H1 (cell line): ENCODE results near the gene SHISA9. TPM values are rescaled to one million over a fixed set of nuclear protein-coding genes. Genes with fewer than 3 reads are reported as not detected.

Source experiments
- CTCF ChIA-PET: fragments of 300-600 bp; sonication (Branson Sonifier 250); formaldehyde crosslinking; loops from one replicate; lab custom pipeline; 2021; ENCODE audit not compliant: partially characterized antibody; lab: Charles Lee
- POLR2A ChIA-PET: fragments of 300-600 bp; sonication (Branson Sonifier 250); formaldehyde crosslinking; loops from one replicate; lab custom pipeline; 2021; ENCODE audit warnings: inconsistent platforms; ENCODE audit not compliant: partially characterized antibody; lab: Charles Lee
- DNase-seq, 2 experiments: peaks; one replicate each; pipeline versions ENCODE4 v3.0.0 to v3.0.0-alpha.2; 2010 to 2022; ENCODE audit warnings: low spot score in 2 of 2, low read depth in 1 of 2, mixed read lengths in 1 of 2
- FAIRE-seq: peaks from 2 replicates; lab custom pipeline; 2011; peaks lifted over from hg19 to GRCh38; lab: Jason Lieb, UNC
- H2AFZ ChIP-seq: 2 replicates; pipeline ENCODE4 v1.8.1; 2012; ENCODE audit warnings: low read length, inconsistent platforms
- H2AK5ac ChIP-seq: 2 replicates; pipeline ENCODE4 v1.6.1; 2013; ENCODE audit warnings: low read depth, low read length
- H2BK120ac ChIP-seq: replicated peaks from 2 replicates; pipeline ENCODE3; 2013; ENCODE audit warnings: low read depth, low read length, inconsistent platforms
- H2BK12ac ChIP-seq: 2 replicates; pipeline ENCODE4 v1.6.1; 2013; ENCODE audit warnings: low read depth, low read length
- H2BK15ac ChIP-seq: 2 replicates; pipeline ENCODE4 v1.6.1; 2013; ENCODE audit warnings: low read length
- H2BK20ac ChIP-seq: 2 replicates; pipeline ENCODE4 v1.6.1; 2013; ENCODE audit warnings: low read length
- H2BK5ac ChIP-seq: 2 replicates; pipeline ENCODE4 v1.6.1; 2013; ENCODE audit warnings: low read depth, low read length
- H3K14ac ChIP-seq: 2 replicates; pipeline ENCODE4 v1.6.1; 2013; ENCODE audit warnings: inconsistent platforms; ENCODE audit not compliant: insufficient read length
- H3K18ac ChIP-seq: 2 replicates; pipeline ENCODE4 v1.6.1; 2013; ENCODE audit warnings: low read length; ENCODE audit errors: extremely low read depth
- H3K23ac ChIP-seq: 2 replicates; pipeline ENCODE4 v1.6.1; 2013; ENCODE audit warnings: inconsistent platforms; ENCODE audit not compliant: insufficient read length
- H3K23me2 ChIP-seq: 2 replicates; pipeline ENCODE4 v1.6.1; 2013; ENCODE audit warnings: low read depth, low read length
- H3K27ac ChIP-seq: 2 replicates; pipeline ENCODE4 v1.6.1; 2011; ENCODE audit warnings: low read depth, low read length, inconsistent platforms
- H3K27me3 ChIP-seq, 4 experiments: replicated peaks in 1 of 4; 1 replicate in 1 of 4; 2 replicates in 3 of 4; pipeline versions ENCODE4 v1.6.1 to v1.8.1; 2011 to 2013; ENCODE audit warnings: low read length in 3 of 4, mild to moderate bottlenecking in 3 of 4, inconsistent platforms in 2 of 4, mixed read lengths in 2 of 4, moderate library complexity in 1 of 4; ENCODE audit not compliant: control insufficient read depth in 3 of 4, insufficient read depth in 3 of 4; ENCODE audit errors: extremely low read depth in 1 of 4
- H3K36me3 ChIP-seq, 4 experiments: 2 replicates each; pipeline versions ENCODE4 v1.6.1 to v1.8.1; 2011 to 2013; ENCODE audit warnings: mild to moderate bottlenecking in 4 of 4, low read length in 3 of 4, moderate library complexity in 2 of 4, control low read depth in 1 of 4, inconsistent platforms in 1 of 4; ENCODE audit not compliant: insufficient read depth in 4 of 4, control insufficient read depth in 2 of 4
- H3K4ac ChIP-seq: replicated peaks from 2 replicates; pipeline ENCODE3; 2013; ENCODE audit warnings: low read length, low read depth, mixed read lengths, inconsistent platforms; ENCODE audit not compliant: insufficient read length
- H3K4me1 ChIP-seq, 4 experiments: replicated peaks in 1 of 4; 1 replicate in 1 of 4; 2 replicates in 3 of 4; pipeline versions ENCODE4 v1.6.1 to v1.8.1; 2011 to 2013; ENCODE audit warnings: low read length in 3 of 4, inconsistent platforms in 2 of 4, mixed read lengths in 1 of 4; ENCODE audit not compliant: insufficient read depth in 4 of 4, control insufficient read depth in 3 of 4
- H3K4me2 ChIP-seq, 2 experiments: 2 replicates each; pipeline versions ENCODE4 v1.6.1 to v1.8.1; 2011 to 2013; ENCODE audit warnings: low read depth in 2 of 2, low read length in 2 of 2, control low read depth in 1 of 2, inconsistent platforms in 1 of 2, mild to moderate bottlenecking in 1 of 2; ENCODE audit not compliant: insufficient read depth in 1 of 2
- H3K4me3 ChIP-seq, 4 experiments: fragments of 200-600, 300-600 bp in 1 of 4; sonication (generic), shearing (Covaris generic), sonication (Bioruptor Twin) in 1 of 4; 2 replicates each; pipeline versions ENCODE4 v1.5.1 to v1.8.1; 2011 to 2016; ENCODE audit warnings: low read length in 4 of 4, low read depth in 3 of 4, control low read depth in 2 of 4, inconsistent platforms in 2 of 4, mild to moderate bottlenecking in 2 of 4, mixed read lengths in 1 of 4, moderate library complexity in 1 of 4; ENCODE audit not compliant: insufficient read depth in 2 of 4; ENCODE audit errors: extremely low read depth in 1 of 4
- H3K56ac ChIP-seq: replicated peaks from 2 replicates; pipeline ENCODE3; 2013; ENCODE audit warnings: low read depth, mild to moderate bottlenecking, mixed read lengths, low read length, inconsistent platforms; ENCODE audit not compliant: insufficient read length
- H3K79me1 ChIP-seq: 2 replicates; pipeline ENCODE4 v1.6.1; 2013; ENCODE audit warnings: low read depth, low read length, control low read depth
- H3K79me2 ChIP-seq, 2 experiments: 2 replicates each; pipeline versions ENCODE4 v1.6.1 to v1.8.1; 2012 to 2013; ENCODE audit warnings: low read length in 2 of 2, mild to moderate bottlenecking in 2 of 2, inconsistent platforms in 1 of 2; ENCODE audit not compliant: insufficient read depth in 2 of 2, control insufficient read depth in 1 of 2
- H3K9ac ChIP-seq, 4 experiments: replicated peaks in 1 of 4; 1 replicate in 1 of 4; 2 replicates in 3 of 4; pipeline versions ENCODE4 v1.6.1 to v1.8.1; 2011 to 2013; ENCODE audit warnings: low read depth in 3 of 4, low read length in 3 of 4, control low read depth in 2 of 4, mild to moderate bottlenecking in 2 of 4, moderate library complexity in 2 of 4, inconsistent platforms in 1 of 4; ENCODE audit errors: extremely low read depth in 1 of 4
- H3K9me3 ChIP-seq, 2 experiments: 2 replicates each; pipeline versions ENCODE4 v1.6.1 to v1.8.1; 2012 to 2013; ENCODE audit warnings: mild to moderate bottlenecking in 2 of 2, moderate library complexity in 2 of 2, control low read depth in 1 of 2, inconsistent platforms in 1 of 2, low read depth in 1 of 2, low read length in 1 of 2, mixed read lengths in 1 of 2; ENCODE audit not compliant: insufficient read depth in 2 of 2
- H4K20me1 ChIP-seq, 2 experiments: replicated peaks in 1 of 2; 2 replicates each; pipeline versions ENCODE3 to v1.8.1; 2011 to 2013; ENCODE audit warnings: inconsistent platforms in 2 of 2, low read length in 2 of 2, mild to moderate bottlenecking in 1 of 2; ENCODE audit not compliant: insufficient read depth in 2 of 2, control insufficient read depth in 1 of 2
- H4K5ac ChIP-seq: 2 replicates; pipeline ENCODE4 v1.6.1; 2013; ENCODE audit warnings: low read length, low read depth, mixed read lengths, inconsistent platforms; ENCODE audit not compliant: insufficient read length
- H4K8ac ChIP-seq: 2 replicates; pipeline ENCODE4 v1.8.0; 2013; ENCODE audit warnings: mild to moderate bottlenecking, moderate library complexity, low read length, inconsistent platforms; ENCODE audit not compliant: insufficient read depth; ENCODE audit errors: extremely low read depth
- H4K91ac ChIP-seq: replicated peaks from 2 replicates; pipeline ENCODE3; 2013; ENCODE audit warnings: low read length, mixed read lengths, inconsistent platforms; ENCODE audit not compliant: insufficient read length
- BCL11A ChIP-seq, 2 experiments: IDR thresholded peaks; one replicate each; pipeline ENCODE4 v1.6.1; 2011; ENCODE audit warnings: low read depth in 2 of 2, low read length in 2 of 2, mild to moderate bottlenecking in 2 of 2
- BRCA1 ChIP-seq: IDR thresholded peaks from 2 replicates; pipeline ENCODE4 v1.6.1; 2012; ENCODE audit warnings: low read depth, low read length, improper control_type of control experiment
- CREB1 ChIP-seq: IDR thresholded peaks from 2 replicates; pipeline ENCODE4 v1.6.1; 2012; ENCODE audit warnings: inconsistent platforms
- EZH2 ChIP-seq: fragments of 200-600 bp; sonication (generic); IDR thresholded peaks from 2 replicates; pipeline ENCODE4 v1.7.1; 2012; ENCODE audit warnings: low read depth, mild to moderate bottlenecking, moderate library complexity, low read length, inconsistent platforms; ENCODE audit not compliant: severe bottlenecking
- HDAC2 ChIP-seq, 2 experiments: fragments of 300-600 bp in 1 of 2; sonication (generic) in 1 of 2; IDR thresholded peaks; 2 replicates each; pipeline ENCODE4 v1.6.1; 2011 to 2012; ENCODE audit warnings: low read depth in 2 of 2, low read length in 2 of 2, mild to moderate bottlenecking in 2 of 2, moderate library complexity in 2 of 2, borderline replicate concordance in 1 of 2, inconsistent platforms in 1 of 2
- KDM1A ChIP-seq: fragments of 200-600, 300-600 bp; sonication (generic); IDR thresholded peaks from 2 replicates; pipeline ENCODE4 v1.7.1; 2016; ENCODE audit warnings: mild to moderate bottlenecking, low read length, borderline replicate concordance
- PHF8 ChIP-seq: fragments of 200-600 bp; sonication (generic); conservative IDR thresholded peaks from 2 replicates; pipeline ENCODE4 v1.7.1; 2012; ENCODE audit warnings: low read depth, mild to moderate bottlenecking, inconsistent platforms, low read length, moderate library complexity
- POU5F1 ChIP-seq: IDR thresholded peaks from 2 replicates; pipeline ENCODE4 v1.6.1; 2011; ENCODE audit warnings: low read depth, mild to moderate bottlenecking, low read length, moderate library complexity
- RXRA ChIP-seq: IDR thresholded peaks from 2 replicates; pipeline ENCODE4 v1.6.1; 2011; ENCODE audit warnings: low read depth, mild to moderate bottlenecking, low read length, moderate library complexity; ENCODE audit not compliant: insufficient read depth
- SIN3A ChIP-seq, 2 experiments: IDR thresholded peaks in 1 of 2; conservative IDR thresholded peaks in 1 of 2; 2 replicates each; pipeline ENCODE4 v1.6.1; 2011 to 2012; ENCODE audit warnings: low read length in 2 of 2, improper control_type of control experiment in 1 of 2, low read depth in 1 of 2, mild to moderate bottlenecking in 1 of 2
- WGBS, 2 experiments: shearing (Covaris generic) in 1 of 2; methylation state at CpG; one replicate each; pipeline versions ENCODE4 v1.1.6 to v1.1.7; 2013 to 2015; ENCODE audit warnings: low lambda C conversion rate in 2 of 2, mixed read lengths in 2 of 2, inconsistent platforms in 1 of 2, low coverage in 1 of 2, missing lambda C conversion rate in 1 of 2; ENCODE audit not compliant: insufficient replicate concordance in 2 of 2, insufficient coverage in 1 of 2, insufficient read length in 1 of 2; ENCODE audit errors: extremely low coverage in 1 of 2, missing lambda C conversion rate in 1 of 2; 5-methylcytosine and 5-hydroxymethylcytosine counted together
- polyA plus RNA-seq, 7 experiments: library from polyadenylated mRNA; depleted of rRNA in 3 of 7; stranded (reverse) in 5 of 7; unstranded in 2 of 7; fragments of >200 nt in 5 of 7; fragments of 200-250 nt in 2 of 7; gene quantifications; 1 replicate in 5 of 7; 2 replicates in 1 of 7; 4 replicates in 1 of 7; pipeline versions ENCODE4 v1.2.1 to v1.2.3, GENCODE V29; 2011 to 2013; ENCODE audit warnings: missing spikeins in 2 of 7, mixed read lengths in 2 of 7
- total RNA-seq: library from RNA; stranded (reverse); fragmentation: NEBNext Ultra II Directional; extraction: Animal tissue kit (Norgen Biotek cat#: 25700); gene quantifications from 2 replicates; pipeline ENCODE4 v1.2.1, GENCODE V29; 2021
- TF ChIP-seq, protein P1 (sequence below): IDR thresholded peaks from 2 replicates; pipeline ENCODE4 v1.6.1; 2012; ENCODE audit warnings: low read length, inconsistent platforms

Gene SHISA9
- total and polyA plus RNA-seq, 2 of the 8 experiments (the other 6 are each of a cell fraction or from before 2014, with no cell fraction given): 25.6 to 39.8 TPM

DNA sequence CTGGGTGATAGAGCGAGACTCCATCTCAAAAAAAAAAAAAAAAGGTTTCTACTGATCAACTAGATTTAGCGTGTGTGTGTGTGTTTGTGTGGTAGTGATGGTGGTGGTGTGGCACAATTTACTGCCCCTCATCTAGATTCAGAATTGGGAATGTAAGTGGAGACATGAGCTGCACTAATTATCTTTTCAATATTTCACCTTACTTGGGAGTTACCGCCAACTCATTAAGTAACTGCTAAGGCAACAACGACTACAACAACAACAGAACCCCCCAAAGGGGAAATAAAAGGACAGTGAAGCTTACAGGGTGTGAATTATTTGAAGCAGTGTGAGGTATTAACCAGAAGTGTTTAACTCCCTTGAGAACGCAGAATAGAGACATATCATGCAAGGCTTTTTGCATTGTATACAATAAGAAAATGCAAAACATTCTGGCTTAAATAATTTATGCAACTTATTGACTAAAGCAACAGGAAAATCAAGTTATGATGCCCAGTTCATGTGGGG, 180.5 kb downstream of the SHISA9 start:
- no peak overlapping the region for H3K18ac ChIP-seq
- H3K27me3 ChIP-seq: no peaks in the 10 kb centered on the region
- H3K36me3 ChIP-seq: no peaks in the 10 kb centered on the region
- 98% methylated on average over 5 of the region's 5 CpGs; no CpG with 5 or more reads in 1 of the 2 experiments for WGBS, 2 experiments
- H3K79me1 ChIP-seq: peaks cover 3% of the 10 kb centered on the region; the same call in 1 of the 2 replicates
- POLR2A ChIA-PET: interaction anchor here (0.7 to 1.2 kb wide), 2 partner anchors 17 to 214 kb away, joined by 3 to 4 read pairs; no protein-coding TSS in a partner anchor
- no peak overlapping the region for H2BK12ac ChIP-seq
- H2AK5ac ChIP-seq: no peak overlapping the region
- H3K56ac ChIP-seq: no peak overlapping the region
- H3K9me3 ChIP-seq: no peaks in the 10 kb centered on the region
- H2BK20ac ChIP-seq: no peak overlapping the region
- H3K9ac ChIP-seq: no peak overlapping the region
- FAIRE-seq (no peak), DNase-seq (no peak)
- no peak overlapping the region for H3K4me2 ChIP-seq
- no peak overlapping the region for H2BK15ac ChIP-seq
- no peak overlapping the region for H2BK120ac ChIP-seq
- H3K4me1 ChIP-seq: peaks cover 3 to 9% (median 7%) of the 10 kb centered on the region in 4 experiments; a peak in 6 of 7 replicates
- H3K79me2 ChIP-seq: peaks cover 0 to 37% of the 10 kb centered on the region in 2 experiments; a peak in 2 of 4 replicates
- no peak overlapping the region for H4K91ac ChIP-seq
- no peaks in the 10 kb centered on the region for H3K23me2 ChIP-seq
- H4K8ac ChIP-seq: no peak overlapping the region
- no peak overlapping the region for H3K14ac ChIP-seq
- H3K23ac ChIP-seq: no peak overlapping the region
- no peak overlapping the region for H2AFZ ChIP-seq
- no peak overlapping the region for H3K4me3 ChIP-seq
- CTCF ChIA-PET: no interaction called here
- no peaks in the 10 kb centered on the region for H4K20me1 ChIP-seq
- H3K4ac ChIP-seq: no peak overlapping the region
- H4K5ac ChIP-seq: no peak overlapping the region
- H2BK5ac ChIP-seq: no peak overlapping the region
- no peak overlapping the region for H3K27ac ChIP-seq
- no peak for TF ChIP-seq BRCA1
- TF ChIP-seq KDM1A: no peak
- no peak for TF ChIP-seq POU5F1
- TF ChIP-seq RXRA: no peak
- TF ChIP-seq PHF8: no peak
- TF ChIP-seq, protein P1, sequence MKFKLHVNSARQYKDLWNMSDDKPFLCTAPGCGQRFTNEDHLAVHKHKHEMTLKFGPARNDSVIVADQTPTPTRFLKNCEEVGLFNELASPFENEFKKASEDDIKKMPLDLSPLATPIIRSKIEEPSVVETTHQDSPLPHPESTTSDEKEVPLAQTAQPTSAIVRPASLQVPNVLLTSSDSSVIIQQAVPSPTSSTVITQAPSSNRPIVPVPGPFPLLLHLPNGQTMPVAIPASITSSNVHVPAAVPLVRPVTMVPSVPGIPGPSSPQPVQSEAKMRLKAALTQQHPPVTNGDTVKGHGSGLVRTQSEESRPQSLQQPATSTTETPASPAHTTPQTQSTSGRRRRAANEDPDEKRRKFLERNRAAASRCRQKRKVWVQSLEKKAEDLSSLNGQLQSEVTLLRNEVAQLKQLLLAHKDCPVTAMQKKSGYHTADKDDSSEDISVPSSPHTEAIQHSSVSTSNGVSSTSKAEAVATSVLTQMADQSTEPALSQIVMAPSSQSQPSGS: no peak
- TF ChIP-seq HDAC2 (IDR thresholded peaks at IDR 0.05; ENCODE audit: borderline replicate concordance in 1 of 2, low read depth in 2 of 2, low read length in 2 of 2): no peak
- TF ChIP-seq BCL11A (IDR thresholded peaks at IDR 0.05; ENCODE audit: low read depth in 2 of 2, low read length in 2 of 2): no peak
- no peak for TF ChIP-seq SIN3A (conservative IDR thresholded peaks at IDR 0.05 in 1 of 2, IDR thresholded peaks at IDR 0.05 in 1 of 2; ENCODE audit: low read depth in 1 of 2, low read length in 2 of 2)
- TF ChIP-seq CREB1: no peak
- no peak for TF ChIP-seq EZH2
